H1 (cell line): ENCODE results near the gene SLC2A14. TPM values are rescaled to one million over a fixed set of nuclear protein-coding genes. Genes with fewer than 3 reads are reported as not detected.

Source experiments
- CTCF ChIA-PET: fragments of 300-600 bp; sonication (Branson Sonifier 250); formaldehyde crosslinking; loops from one replicate; lab custom pipeline; 2021; ENCODE audit not compliant: partially characterized antibody; lab: Charles Lee
- POLR2A ChIA-PET: fragments of 300-600 bp; sonication (Branson Sonifier 250); formaldehyde crosslinking; loops from one replicate; lab custom pipeline; 2021; ENCODE audit warnings: inconsistent platforms; ENCODE audit not compliant: partially characterized antibody; lab: Charles Lee
- DNase-seq, 2 experiments: peaks; one replicate each; pipeline versions ENCODE4 v3.0.0 to v3.0.0-alpha.2; 2010 to 2022; ENCODE audit warnings: low spot score in 2 of 2, low read depth in 1 of 2, mixed read lengths in 1 of 2
- FAIRE-seq: peaks from 2 replicates; lab custom pipeline; 2011; peaks lifted over from hg19 to GRCh38; lab: Jason Lieb, UNC
- H2AFZ ChIP-seq: 2 replicates; pipeline ENCODE4 v1.8.1; 2012; ENCODE audit warnings: low read length, inconsistent platforms
- H2AK5ac ChIP-seq: 2 replicates; pipeline ENCODE4 v1.6.1; 2013; ENCODE audit warnings: low read depth, low read length
- H2BK120ac ChIP-seq: replicated peaks from 2 replicates; pipeline ENCODE3; 2013; ENCODE audit warnings: low read depth, low read length, inconsistent platforms
- H2BK12ac ChIP-seq: 2 replicates; pipeline ENCODE4 v1.6.1; 2013; ENCODE audit warnings: low read depth, low read length
- H2BK15ac ChIP-seq: 2 replicates; pipeline ENCODE4 v1.6.1; 2013; ENCODE audit warnings: low read length
- H2BK20ac ChIP-seq: 2 replicates; pipeline ENCODE4 v1.6.1; 2013; ENCODE audit warnings: low read length
- H2BK5ac ChIP-seq: 2 replicates; pipeline ENCODE4 v1.6.1; 2013; ENCODE audit warnings: low read depth, low read length
- H3K14ac ChIP-seq: 2 replicates; pipeline ENCODE4 v1.6.1; 2013; ENCODE audit warnings: inconsistent platforms; ENCODE audit not compliant: insufficient read length
- H3K18ac ChIP-seq: 2 replicates; pipeline ENCODE4 v1.6.1; 2013; ENCODE audit warnings: low read length; ENCODE audit errors: extremely low read depth
- H3K23ac ChIP-seq: 2 replicates; pipeline ENCODE4 v1.6.1; 2013; ENCODE audit warnings: inconsistent platforms; ENCODE audit not compliant: insufficient read length
- H3K23me2 ChIP-seq: 2 replicates; pipeline ENCODE4 v1.6.1; 2013; ENCODE audit warnings: low read depth, low read length
- H3K27ac ChIP-seq: 2 replicates; pipeline ENCODE4 v1.6.1; 2011; ENCODE audit warnings: low read depth, low read length, inconsistent platforms
- H3K27me3 ChIP-seq, 4 experiments: replicated peaks in 1 of 4; 1 replicate in 1 of 4; 2 replicates in 3 of 4; pipeline versions ENCODE4 v1.6.1 to v1.8.1; 2011 to 2013; ENCODE audit warnings: low read length in 3 of 4, mild to moderate bottlenecking in 3 of 4, inconsistent platforms in 2 of 4, mixed read lengths in 2 of 4, moderate library complexity in 1 of 4; ENCODE audit not compliant: control insufficient read depth in 3 of 4, insufficient read depth in 3 of 4; ENCODE audit errors: extremely low read depth in 1 of 4
- H3K36me3 ChIP-seq, 4 experiments: 2 replicates each; pipeline versions ENCODE4 v1.6.1 to v1.8.1; 2011 to 2013; ENCODE audit warnings: mild to moderate bottlenecking in 4 of 4, low read length in 3 of 4, moderate library complexity in 2 of 4, control low read depth in 1 of 4, inconsistent platforms in 1 of 4; ENCODE audit not compliant: insufficient read depth in 4 of 4, control insufficient read depth in 2 of 4
- H3K4ac ChIP-seq: replicated peaks from 2 replicates; pipeline ENCODE3; 2013; ENCODE audit warnings: low read length, low read depth, mixed read lengths, inconsistent platforms; ENCODE audit not compliant: insufficient read length
- H3K4me1 ChIP-seq, 4 experiments: replicated peaks in 1 of 4; 1 replicate in 1 of 4; 2 replicates in 3 of 4; pipeline versions ENCODE4 v1.6.1 to v1.8.1; 2011 to 2013; ENCODE audit warnings: low read length in 3 of 4, inconsistent platforms in 2 of 4, mixed read lengths in 1 of 4; ENCODE audit not compliant: insufficient read depth in 4 of 4, control insufficient read depth in 3 of 4
- H3K4me2 ChIP-seq, 2 experiments: 2 replicates each; pipeline versions ENCODE4 v1.6.1 to v1.8.1; 2011 to 2013; ENCODE audit warnings: low read depth in 2 of 2, low read length in 2 of 2, control low read depth in 1 of 2, inconsistent platforms in 1 of 2, mild to moderate bottlenecking in 1 of 2; ENCODE audit not compliant: insufficient read depth in 1 of 2
- H3K4me3 ChIP-seq, 4 experiments: fragments of 200-600, 300-600 bp in 1 of 4; sonication (generic), shearing (Covaris generic), sonication (Bioruptor Twin) in 1 of 4; 2 replicates each; pipeline versions ENCODE4 v1.5.1 to v1.8.1; 2011 to 2016; ENCODE audit warnings: low read length in 4 of 4, low read depth in 3 of 4, control low read depth in 2 of 4, inconsistent platforms in 2 of 4, mild to moderate bottlenecking in 2 of 4, mixed read lengths in 1 of 4, moderate library complexity in 1 of 4; ENCODE audit not compliant: insufficient read depth in 2 of 4; ENCODE audit errors: extremely low read depth in 1 of 4
- H3K56ac ChIP-seq: replicated peaks from 2 replicates; pipeline ENCODE3; 2013; ENCODE audit warnings: low read depth, mild to moderate bottlenecking, mixed read lengths, low read length, inconsistent platforms; ENCODE audit not compliant: insufficient read length
- H3K79me1 ChIP-seq: 2 replicates; pipeline ENCODE4 v1.6.1; 2013; ENCODE audit warnings: low read depth, low read length, control low read depth
- H3K79me2 ChIP-seq, 2 experiments: 2 replicates each; pipeline versions ENCODE4 v1.6.1 to v1.8.1; 2012 to 2013; ENCODE audit warnings: low read length in 2 of 2, mild to moderate bottlenecking in 2 of 2, inconsistent platforms in 1 of 2; ENCODE audit not compliant: insufficient read depth in 2 of 2, control insufficient read depth in 1 of 2
- H3K9ac ChIP-seq, 4 experiments: replicated peaks in 1 of 4; 1 replicate in 1 of 4; 2 replicates in 3 of 4; pipeline versions ENCODE4 v1.6.1 to v1.8.1; 2011 to 2013; ENCODE audit warnings: low read depth in 3 of 4, low read length in 3 of 4, control low read depth in 2 of 4, mild to moderate bottlenecking in 2 of 4, moderate library complexity in 2 of 4, inconsistent platforms in 1 of 4; ENCODE audit errors: extremely low read depth in 1 of 4
- H3K9me3 ChIP-seq, 2 experiments: 2 replicates each; pipeline versions ENCODE4 v1.6.1 to v1.8.1; 2012 to 2013; ENCODE audit warnings: mild to moderate bottlenecking in 2 of 2, moderate library complexity in 2 of 2, control low read depth in 1 of 2, inconsistent platforms in 1 of 2, low read depth in 1 of 2, low read length in 1 of 2, mixed read lengths in 1 of 2; ENCODE audit not compliant: insufficient read depth in 2 of 2
- H4K20me1 ChIP-seq, 2 experiments: replicated peaks in 1 of 2; 2 replicates each; pipeline versions ENCODE3 to v1.8.1; 2011 to 2013; ENCODE audit warnings: inconsistent platforms in 2 of 2, low read length in 2 of 2, mild to moderate bottlenecking in 1 of 2; ENCODE audit not compliant: insufficient read depth in 2 of 2, control insufficient read depth in 1 of 2
- H4K5ac ChIP-seq: 2 replicates; pipeline ENCODE4 v1.6.1; 2013; ENCODE audit warnings: low read length, low read depth, mixed read lengths, inconsistent platforms; ENCODE audit not compliant: insufficient read length
- H4K8ac ChIP-seq: 2 replicates; pipeline ENCODE4 v1.8.0; 2013; ENCODE audit warnings: mild to moderate bottlenecking, moderate library complexity, low read length, inconsistent platforms; ENCODE audit not compliant: insufficient read depth; ENCODE audit errors: extremely low read depth
- H4K91ac ChIP-seq: replicated peaks from 2 replicates; pipeline ENCODE3; 2013; ENCODE audit warnings: low read length, mixed read lengths, inconsistent platforms; ENCODE audit not compliant: insufficient read length
- JUN ChIP-seq: IDR thresholded peaks from 2 replicates; pipeline ENCODE4 v1.6.1; 2011; ENCODE audit warnings: low read depth, mild to moderate bottlenecking, improper control_type of control experiment, low read length
- KDM1A ChIP-seq: fragments of 200-600, 300-600 bp; sonication (generic); IDR thresholded peaks from 2 replicates; pipeline ENCODE4 v1.7.1; 2016; ENCODE audit warnings: mild to moderate bottlenecking, low read length, borderline replicate concordance
- POLR2AphosphoS5 ChIP-seq: IDR thresholded peaks from 2 replicates; pipeline ENCODE4 v1.6.1; 2011; ENCODE audit warnings: low read depth, low read length
- SIX5 ChIP-seq: IDR thresholded peaks from 2 replicates; pipeline ENCODE4 v1.6.1; 2011; ENCODE audit warnings: mild to moderate bottlenecking, low read depth, low read length
- WGBS, 2 experiments: shearing (Covaris generic) in 1 of 2; methylation state at CpG; one replicate each; pipeline versions ENCODE4 v1.1.6 to v1.1.7; 2013 to 2015; ENCODE audit warnings: low lambda C conversion rate in 2 of 2, mixed read lengths in 2 of 2, inconsistent platforms in 1 of 2, low coverage in 1 of 2, missing lambda C conversion rate in 1 of 2; ENCODE audit not compliant: insufficient replicate concordance in 2 of 2, insufficient coverage in 1 of 2, insufficient read length in 1 of 2; ENCODE audit errors: extremely low coverage in 1 of 2, missing lambda C conversion rate in 1 of 2; 5-methylcytosine and 5-hydroxymethylcytosine counted together
- polyA plus RNA-seq, 7 experiments: library from polyadenylated mRNA; depleted of rRNA in 3 of 7; stranded (reverse) in 5 of 7; unstranded in 2 of 7; fragments of >200 nt in 5 of 7; fragments of 200-250 nt in 2 of 7; gene quantifications; 1 replicate in 5 of 7; 2 replicates in 1 of 7; 4 replicates in 1 of 7; pipeline versions ENCODE4 v1.2.1 to v1.2.3, GENCODE V29; 2011 to 2013; ENCODE audit warnings: missing spikeins in 2 of 7, mixed read lengths in 2 of 7
- total RNA-seq: library from RNA; stranded (reverse); fragmentation: NEBNext Ultra II Directional; extraction: Animal tissue kit (Norgen Biotek cat#: 25700); gene quantifications from 2 replicates; pipeline ENCODE4 v1.2.1, GENCODE V29; 2021

Gene SLC2A14
- total and polyA plus RNA-seq, 2 of the 8 experiments (the other 6 are each of a cell fraction or from before 2014, with no cell fraction given) = 11.1 to 19.3 TPM

DNA sequence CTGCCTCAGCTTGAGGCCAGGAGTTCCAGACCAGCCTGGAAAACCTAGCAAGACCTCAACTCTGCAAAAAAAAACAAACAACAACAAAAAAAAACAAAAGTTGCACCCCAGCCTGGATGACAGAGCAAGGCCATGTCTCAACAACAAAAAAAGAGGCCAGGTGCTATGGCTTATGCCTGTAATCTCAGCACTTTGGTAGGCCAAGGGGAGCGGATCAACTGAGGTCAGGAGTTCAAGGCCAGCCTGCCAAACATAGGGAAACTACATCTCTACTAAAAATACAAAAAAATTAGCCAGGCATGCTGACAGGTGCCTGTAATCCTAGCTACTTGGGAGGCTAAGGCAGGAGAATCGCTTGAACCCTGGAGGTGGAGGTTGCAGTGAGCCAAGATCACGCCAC is 6.5 kb upstream of the SLC2A14 start:
- Histone ChIP-seq H2AFZ (no peak overlapping the region), H2AK5ac (no peak overlapping the region), H2BK120ac (no peak overlapping the region), H3K4me1 (peaks cover 0 to under 1% (median 0%) of the 10 kb centered on the region in 4 experiments; a peak in 2 of 7 replicates), H3K23me2 (no peaks in the 10 kb centered on the region), H4K8ac (no peak overlapping the region), H3K14ac (no peak overlapping the region), H3K18ac (no peak overlapping the region), H3K36me3 (no peaks in the 10 kb centered on the region), H3K4me3 (no peak overlapping the region), H3K27me3 (no peaks in the 10 kb centered on the region), H3K79me2 (no peaks in the 10 kb centered on the region), H2BK15ac (no peak overlapping the region), H2BK5ac (no peak overlapping the region)
- 89% methylated on average over 3 of the region's 3 CpGs; no CpG with 5 or more reads in 1 of the 2 experiments for WGBS, 2 experiments
- no peak for DNase-seq
- TF ChIP-seq JUN (no peak), KDM1A (no peak), POLR2AphosphoS5 (no peak), SIX5 (no peak)
- TF ChIP-seq, all 59 proteins: peak for 0
- FAIRE-seq = no peak
- H3K9ac ChIP-seq = no peak overlapping the region
- ChIA-PET POLR2A (interaction anchor here (0.7 kb wide), 1 partner anchor 47 kb away, joined by 4 read pairs; no protein-coding TSS in a partner anchor), CTCF (interaction anchor here (0.6 kb wide), 1 partner anchor 70 kb away, joined by 4 read pairs; no protein-coding TSS in a partner anchor)
- no peak overlapping the region for H3K23ac ChIP-seq
- no peaks in the 10 kb centered on the region for H4K20me1 ChIP-seq
- no peak overlapping the region for H3K4ac ChIP-seq
- peak overlapping the region; percentile 80; the same call in 1 of the 2 replicates for H2BK12ac ChIP-seq
- H3K27ac ChIP-seq = no peak overlapping the region
- no peaks in the 10 kb centered on the region for H3K79me1 ChIP-seq
- H4K91ac ChIP-seq = no peak overlapping the region
- no peak overlapping the region for H2BK20ac ChIP-seq
- no peaks in the 10 kb centered on the region; a peak in 1 of 4 replicates for H3K9me3 ChIP-seq
- no peak overlapping the region for H3K4me2 ChIP-seq
- no peak overlapping the region for H3K56ac ChIP-seq
- H4K5ac ChIP-seq = no peak overlapping the region
